H1 (cell line): Measurements from ENCODE around the gene SZT2.

Experiments
- BCL11A ChIP-seq, 2 experiments: IDR thresholded peaks; one replicate each; pipeline ENCODE4 v1.6.1; 2011; ENCODE audit warnings: low read depth in 2 of 2, low read length in 2 of 2, mild to moderate bottlenecking in 2 of 2
- CHD2 ChIP-seq: IDR thresholded peaks from 2 replicates; pipeline ENCODE4 v1.6.1; 2012; ENCODE audit warnings: low read length, improper control_type of control experiment
- CTCF ChIP-seq, 3 experiments: IDR thresholded peaks; 1 replicate in 2 of 3; 2 replicates in 1 of 3; pipeline versions ENCODE4 v1.5.1 to v1.6.1; 2011; ENCODE audit warnings: low read length in 3 of 3, mild to moderate bottlenecking in 3 of 3, inconsistent platforms in 2 of 3, low read depth in 1 of 3, moderate library complexity in 1 of 3; ENCODE audit not compliant: insufficient read depth in 1 of 3; ENCODE audit errors: control extremely low read depth in 1 of 3
- MAX ChIP-seq: IDR thresholded peaks from 2 replicates; pipeline ENCODE4 v1.6.1; 2012; ENCODE audit warnings: inconsistent platforms
- POLR2A ChIP-seq, 2 experiments: IDR thresholded peaks; 1 replicate in 1 of 2; 2 replicates in 1 of 2; pipeline ENCODE4 v1.6.1; 2011; ENCODE audit warnings: low read depth in 2 of 2, low read length in 2 of 2, mild to moderate bottlenecking in 2 of 2; ENCODE audit errors: control extremely low read depth in 1 of 2
- RNF2 ChIP-seq: fragments of 200-900, 300-1000 bp; sonication (generic); IDR thresholded peaks from 2 replicates; pipeline ENCODE4 v1.7.1; 2016; ENCODE audit warnings: borderline replicate concordance, low read depth, mild to moderate bottlenecking, antibody characterized with exemption, low read length; ENCODE audit not compliant: poor library complexity, severe bottlenecking; ENCODE audit errors: missing control alignments
- RXRA ChIP-seq: IDR thresholded peaks from 2 replicates; pipeline ENCODE4 v1.6.1; 2011; ENCODE audit warnings: low read depth, mild to moderate bottlenecking, low read length, moderate library complexity; ENCODE audit not compliant: insufficient read depth

GRCh38 chr1:43503534-43503933 lies 113.8 kb downstream of the SZT2 start:
- no peak for TF ChIP-seq POLR2A (IDR thresholded peaks at IDR 0.05; ENCODE audit: control extremely low read depth in 1 of 2, low read depth in 2 of 2, low read length in 2 of 2)
- no peak for TF ChIP-seq BCL11A (IDR thresholded peaks at IDR 0.05; ENCODE audit: low read depth in 2 of 2, low read length in 2 of 2)
- TF ChIP-seq CTCF (IDR thresholded peaks at IDR 0.05; ENCODE audit: control extremely low read depth in 1 of 3, insufficient read depth in 1 of 3, low read depth in 1 of 3, low read length in 3 of 3) = no peak
- no peak for TF ChIP-seq RXRA
- TF ChIP-seq RNF2 = no peak
- TF ChIP-seq CHD2 = no peak
- no peak for TF ChIP-seq MAX
